Peyer's patch (tissue), 4 donors: ENCODE results near the gene KIFAP3.

Experiments
- CTCF ChIP-seq, 6 experiments: fragments of 450-650 bp in 4 of 6; fragments of 200-600 bp in 2 of 6; sonication (generic) in 1 of 6; IDR thresholded peaks; one replicate each; pipeline ENCODE4 v1.5.1; 2017 to 2019; ENCODE audit warnings: antibody characterized with exemption in 6 of 6, mild to moderate bottlenecking in 3 of 6, moderate library complexity in 1 of 6
- POLR2A ChIP-seq, 2 donors: fragments of 450-650 bp; IDR thresholded peaks; one replicate each; pipeline ENCODE4 v1.5.1; 2017; ENCODE audit warnings: antibody characterized with exemption in 2 of 2, mild to moderate bottlenecking in 2 of 2, moderate library complexity in 2 of 2

- TF ChIP-seq CTCF (IDR thresholded peaks at IDR 0.05) = no peak
- TF ChIP-seq POLR2A (IDR thresholded peaks at IDR 0.05) = no peak
Observed at GRCh38 chr1:169872906-169873305, 201.6 kb downstream of the KIFAP3 start.
